H1 (cell line): ENCODE data around the gene GID8. TPM values are rescaled to one million over a fixed set of nuclear protein-coding genes. Genes with fewer than 3 reads are reported as not detected.

Experiments
- NANOG ChIP-seq: IDR thresholded peaks from 2 replicates; pipeline ENCODE4 v1.6.1; 2011; ENCODE audit warnings: low read length, low read depth, mild to moderate bottlenecking, inconsistent platforms; ENCODE audit not compliant: insufficient read depth, poor library complexity, severe bottlenecking
- TCF12 ChIP-seq: IDR thresholded peaks from 2 replicates; pipeline ENCODE4 v1.6.1; 2011; ENCODE audit warnings: low read depth, mild to moderate bottlenecking, low read length
- polyA plus RNA-seq, 7 experiments: library from polyadenylated mRNA; depleted of rRNA in 3 of 7; stranded (reverse) in 5 of 7; unstranded in 2 of 7; fragments of >200 nt in 5 of 7; fragments of 200-250 nt in 2 of 7; gene quantifications; 1 replicate in 5 of 7; 2 replicates in 1 of 7; 4 replicates in 1 of 7; pipeline versions ENCODE4 v1.2.1 to v1.2.3, GENCODE V29; 2011 to 2013; ENCODE audit warnings: missing spikeins in 2 of 7, mixed read lengths in 2 of 7
- total RNA-seq: library from RNA; stranded (reverse); fragmentation: NEBNext Ultra II Directional; extraction: Animal tissue kit (Norgen Biotek cat#: 25700); gene quantifications from 2 replicates; pipeline ENCODE4 v1.2.1, GENCODE V29; 2021
- TF ChIP-seq, protein P1 (sequence below): IDR thresholded peaks from 2 replicates; pipeline ENCODE4 v1.6.1; 2011; ENCODE audit warnings: low read length, improper control_type of control experiment
- TF ChIP-seq, protein P2 (sequence below): IDR thresholded peaks from 2 replicates; pipeline ENCODE4 v1.6.1; 2012; ENCODE audit warnings: inconsistent platforms

The GID8 gene
- total and polyA plus RNA-seq, 2 of the 8 experiments (the other 6 are each of a cell fraction or from before 2014, with no cell fraction given), result 39.7 to 72.9 TPM

DNA sequence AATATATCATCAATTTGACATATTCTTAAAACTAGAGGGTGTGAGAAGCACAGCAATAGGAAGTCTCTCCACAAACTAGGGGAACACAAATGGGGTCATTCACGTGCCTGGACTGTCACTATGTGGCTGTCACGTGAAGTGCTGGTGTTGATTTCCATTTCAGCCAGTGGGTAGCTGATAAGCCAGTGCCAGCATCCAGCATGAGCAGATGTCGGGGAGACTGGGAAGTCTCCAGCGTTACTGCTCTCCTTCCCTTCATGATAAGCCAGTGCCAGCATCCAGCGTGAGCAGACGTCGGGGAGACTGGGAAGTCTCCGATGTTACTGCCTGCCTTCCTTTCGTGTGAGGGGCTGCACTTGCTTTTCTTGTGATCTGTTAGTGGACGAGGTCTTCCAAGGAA, 9.0 kb downstream of the GID8 start (continued):
- TF ChIP-seq, protein P1, sequence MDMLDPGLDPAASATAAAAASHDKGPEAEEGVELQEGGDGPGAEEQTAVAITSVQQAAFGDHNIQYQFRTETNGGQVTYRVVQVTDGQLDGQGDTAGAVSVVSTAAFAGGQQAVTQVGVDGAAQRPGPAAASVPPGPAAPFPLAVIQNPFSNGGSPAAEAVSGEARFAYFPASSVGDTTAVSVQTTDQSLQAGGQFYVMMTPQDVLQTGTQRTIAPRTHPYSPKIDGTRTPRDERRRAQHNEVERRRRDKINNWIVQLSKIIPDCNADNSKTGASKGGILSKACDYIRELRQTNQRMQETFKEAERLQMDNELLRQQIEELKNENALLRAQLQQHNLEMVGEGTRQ, result no peak
- TF ChIP-seq NANOG (no peak), TCF12 (no peak)
- TF ChIP-seq, protein P2, sequence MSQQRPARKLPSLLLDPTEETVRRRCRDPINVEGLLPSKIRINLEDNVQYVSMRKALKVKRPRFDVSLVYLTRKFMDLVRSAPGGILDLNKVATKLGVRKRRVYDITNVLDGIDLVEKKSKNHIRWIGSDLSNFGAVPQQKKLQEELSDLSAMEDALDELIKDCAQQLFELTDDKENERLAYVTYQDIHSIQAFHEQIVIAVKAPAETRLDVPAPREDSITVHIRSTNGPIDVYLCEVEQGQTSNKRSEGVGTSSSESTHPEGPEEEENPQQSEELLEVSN, result no peak
